HG03175 (cell line): ENCODE measurements around the gene B3GNT8.
"Not testable (repeated sequence)": the region's sequence is repeated elsewhere in the genome, so short reads cannot be mapped to it uniquely, and the experiment has no call there.

ENCODE experiments used
- ATAC-seq: cut with Tn5 transposase; IDR thresholded peaks from one replicate; pipeline ENCODE4 v1.9.1; 2021; ENCODE audit warnings: mild to moderate bottlenecking, moderate library complexity; ENCODE audit not compliant: unreplicated experiment

The B3GNT8 gene

DNA sequence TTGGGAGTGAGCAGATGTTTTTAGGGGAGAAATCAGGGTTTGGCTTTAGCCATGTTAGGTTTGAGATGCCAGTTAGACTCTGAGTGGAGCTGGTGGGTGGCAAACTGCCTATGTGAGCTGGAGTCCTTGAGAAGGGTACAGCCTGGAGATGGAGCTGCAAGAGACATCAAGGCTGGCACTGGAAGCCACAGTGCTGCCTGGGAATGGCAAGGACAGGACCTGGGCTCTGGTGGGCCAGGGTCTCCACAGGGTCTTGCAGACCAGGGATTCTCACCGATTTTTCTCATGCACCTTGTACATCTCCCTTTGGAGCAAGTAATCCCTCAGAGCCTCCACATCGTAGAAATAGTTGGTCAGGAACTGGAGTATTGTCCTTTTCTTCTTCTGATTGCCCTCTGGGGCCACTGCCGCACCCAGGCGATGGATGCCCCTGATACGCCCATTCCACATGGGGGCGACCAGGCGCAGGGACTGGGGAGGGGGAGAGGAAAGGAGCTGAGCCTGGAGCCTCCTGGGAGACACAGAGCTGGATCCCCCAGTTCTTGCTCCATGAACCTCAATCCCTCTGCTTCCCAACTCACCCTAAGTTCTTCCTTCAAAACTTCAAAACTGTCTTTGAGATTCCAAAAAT, 10.9 kb upstream of the B3GNT8 start:
- ATAC-seq: no peak

DNA sequence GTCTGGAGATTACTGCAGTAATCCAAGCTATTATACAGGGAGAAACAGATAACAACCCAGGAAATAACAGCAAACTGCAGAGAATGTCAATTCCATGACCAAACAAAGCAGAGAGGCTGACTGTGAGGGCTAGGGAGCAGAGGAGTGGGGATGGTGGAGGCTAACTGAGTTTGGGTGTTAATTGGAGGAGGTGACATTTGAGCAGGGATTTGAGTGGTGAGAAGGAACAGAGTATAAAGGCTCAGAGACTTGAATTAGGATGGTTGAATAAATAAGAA, 9.4 kb upstream of the B3GNT8 start:
- no peak for ATAC-seq

DNA sequence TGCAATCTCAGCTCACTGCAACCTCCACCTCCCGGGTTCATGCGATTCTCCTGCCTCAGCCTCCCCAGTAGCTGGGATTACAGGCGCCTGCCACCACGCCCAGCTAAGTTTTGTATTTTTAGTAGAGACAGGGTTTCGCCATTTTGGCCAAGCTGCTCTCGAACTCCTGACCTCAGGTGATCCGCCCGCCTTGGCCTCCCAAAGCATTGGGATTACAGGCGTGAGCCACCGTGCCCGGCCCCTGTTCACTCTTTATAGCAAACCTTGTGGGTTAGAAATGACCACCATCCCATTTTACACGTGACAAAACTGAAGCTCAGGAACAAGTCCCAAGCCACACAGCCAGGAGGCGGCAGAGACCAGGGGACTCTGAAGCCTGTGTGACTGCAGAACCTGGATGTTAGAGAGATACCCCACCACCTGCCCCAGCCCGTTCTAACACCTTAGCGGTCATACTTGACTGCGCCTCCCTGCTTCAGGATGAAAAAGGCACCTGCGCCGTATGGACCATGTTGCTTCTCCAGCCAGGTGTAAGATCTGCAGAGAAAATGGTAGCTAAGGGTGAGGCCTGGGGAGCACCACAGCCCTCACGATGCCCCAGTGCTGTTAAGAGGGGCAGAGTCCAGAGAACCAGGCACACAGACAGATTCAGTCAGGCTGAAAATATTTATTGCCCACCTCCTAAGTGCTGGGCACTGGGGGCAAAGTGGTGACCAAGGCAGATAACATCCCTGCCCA, 8.9 kb upstream of the B3GNT8 start:
- no peak for ATAC-seq

DNA sequence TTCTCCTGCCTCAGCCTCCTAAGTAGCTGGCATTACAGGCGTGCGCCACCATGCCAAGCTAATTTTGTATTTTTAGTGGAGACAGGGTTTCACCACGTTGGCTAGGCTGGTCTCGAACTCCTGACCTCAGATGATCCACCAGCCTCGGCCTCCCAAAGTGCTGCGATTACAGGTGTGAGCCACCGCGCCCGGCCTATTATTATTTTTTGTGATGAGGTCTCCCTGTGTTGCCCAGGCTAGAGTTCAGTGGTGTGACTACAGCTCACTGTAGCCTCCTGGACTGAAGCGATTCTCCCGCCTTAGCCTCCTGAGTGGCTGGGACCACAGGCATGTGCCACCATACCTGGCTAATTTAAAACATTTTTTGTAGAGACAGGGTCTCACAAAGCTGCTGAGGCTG, 8.2 kb upstream of the B3GNT8 start:
- ATAC-seq: not testable (repeated sequence)

DNA sequence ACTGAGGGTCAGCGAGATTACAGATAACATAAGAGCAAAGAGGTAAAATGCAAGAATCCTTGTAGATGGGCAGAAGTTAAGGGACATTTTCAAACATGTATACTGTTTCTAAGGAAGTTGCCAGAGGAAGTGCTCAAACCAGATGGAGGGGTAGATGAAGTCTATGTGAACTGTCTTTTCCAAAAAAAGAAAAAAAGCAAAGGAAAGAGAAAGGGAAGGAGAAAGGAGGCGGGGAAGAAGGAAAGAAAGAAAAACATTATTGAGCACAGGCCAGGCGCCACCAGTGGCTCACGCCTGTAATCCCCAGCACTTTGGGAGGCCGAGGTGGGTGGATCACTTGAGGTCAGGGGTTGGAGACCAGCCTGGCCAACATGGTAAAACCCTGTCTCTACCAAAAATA, 7.3 kb upstream of the B3GNT8 start:
- ATAC-seq: no peak

DNA sequence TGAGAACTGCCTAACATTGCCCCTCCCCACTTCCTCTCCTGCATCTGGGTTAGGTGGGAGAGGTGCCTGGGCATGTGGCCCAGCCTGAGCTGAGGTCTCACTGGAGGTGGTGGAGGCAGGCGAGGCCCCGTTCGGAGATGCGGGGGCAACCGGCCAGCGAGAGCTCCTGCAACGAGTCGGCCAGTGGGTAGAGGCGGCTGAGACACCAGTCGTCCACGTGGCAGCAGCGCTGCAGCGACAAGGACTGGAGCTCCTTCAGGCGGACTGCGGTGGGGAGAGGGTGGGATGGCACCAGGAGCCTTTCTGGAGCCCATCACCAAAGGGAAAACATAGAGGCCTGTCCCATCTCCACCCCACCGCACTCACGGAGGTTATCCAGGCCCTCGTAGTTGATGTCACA, 6.0 kb upstream of the B3GNT8 start:
- ATAC-seq: no peak

DNA sequence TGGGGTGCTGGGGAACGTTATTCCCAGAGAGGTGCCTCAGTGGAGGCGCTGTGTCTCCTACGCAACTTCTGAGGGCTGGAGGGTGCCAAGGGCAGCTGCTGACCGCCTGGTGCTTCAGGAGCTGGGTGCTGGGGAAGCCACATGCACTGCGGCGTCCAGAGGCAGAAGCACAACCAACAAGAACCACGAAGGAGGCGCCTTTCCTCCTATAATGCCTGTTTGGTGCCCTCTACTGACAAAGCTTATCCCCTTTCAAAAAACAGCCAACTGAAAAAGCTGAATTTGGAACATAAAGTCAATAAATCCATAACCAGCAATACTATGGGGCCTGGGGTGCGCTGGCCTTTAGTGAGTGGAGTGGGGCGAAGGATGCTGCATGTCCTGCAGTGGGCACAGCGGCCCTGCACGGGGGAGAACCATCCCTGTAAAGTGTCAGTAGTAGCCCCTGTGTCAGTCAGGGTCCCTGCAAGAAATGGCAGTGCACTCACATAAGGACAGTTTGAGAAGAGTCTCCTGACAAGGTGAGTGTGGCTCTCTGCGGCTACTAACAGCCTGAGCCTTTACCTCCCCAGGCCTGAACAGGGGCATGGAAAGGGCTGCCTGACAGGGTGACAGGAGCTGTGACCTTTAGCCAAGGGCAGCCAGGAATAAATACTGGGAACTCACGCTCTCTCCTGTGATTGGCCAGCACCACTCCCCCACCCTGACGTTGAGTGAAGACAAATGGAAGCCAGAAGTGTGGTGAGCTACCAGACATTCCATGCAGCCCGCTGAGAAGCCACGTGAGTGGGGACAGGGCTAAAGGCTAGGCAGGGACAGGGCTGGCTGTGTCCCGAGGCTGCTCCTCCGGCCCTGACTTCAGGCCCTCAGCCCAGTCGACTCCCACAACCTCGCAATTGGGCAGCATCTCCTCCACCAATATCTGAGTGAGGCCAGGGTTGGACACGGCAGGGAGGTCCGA, 4.5 kb upstream of the B3GNT8 start:
- no peak for ATAC-seq

DNA sequence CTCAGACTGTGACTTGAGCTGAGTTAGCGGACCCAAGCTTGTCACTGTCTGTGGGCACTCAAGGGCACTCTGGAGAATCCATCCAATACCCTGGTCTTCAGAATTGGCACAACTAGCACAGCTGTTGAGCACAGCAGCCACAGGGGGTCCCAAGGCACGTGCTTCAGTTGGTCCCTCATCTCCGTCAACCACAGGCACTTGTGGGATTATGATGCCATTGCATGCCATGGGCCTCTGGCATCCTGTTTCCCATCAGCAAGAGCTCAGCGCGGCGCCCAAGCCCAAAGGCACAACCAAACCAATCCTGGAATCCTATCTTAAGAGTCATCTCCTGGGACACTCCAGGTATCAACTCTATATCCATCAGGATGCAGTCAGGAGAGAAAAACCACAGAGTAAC, 3.7 kb upstream of the B3GNT8 start:
- ATAC-seq: no peak

DNA sequence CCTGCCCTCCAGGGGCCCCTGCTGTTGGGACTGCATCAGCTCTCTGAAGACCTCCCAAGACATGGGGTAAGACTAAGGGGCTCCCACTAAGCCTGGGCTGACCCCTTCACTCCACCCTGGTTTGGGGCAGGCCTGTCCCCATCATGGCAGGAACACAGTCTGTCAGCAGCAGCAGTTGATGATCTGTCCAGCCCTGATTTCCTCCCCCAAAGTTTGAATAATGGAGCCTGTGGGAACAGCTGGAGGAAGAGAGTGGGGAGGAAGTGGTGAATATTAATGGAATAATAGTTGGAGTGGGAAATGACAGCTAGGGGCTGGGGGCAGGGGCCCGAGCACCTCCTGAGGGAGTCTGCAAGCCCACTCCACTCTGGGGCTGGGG, 1.3 kb upstream of the B3GNT8 start:
- no peak for ATAC-seq

DNA sequence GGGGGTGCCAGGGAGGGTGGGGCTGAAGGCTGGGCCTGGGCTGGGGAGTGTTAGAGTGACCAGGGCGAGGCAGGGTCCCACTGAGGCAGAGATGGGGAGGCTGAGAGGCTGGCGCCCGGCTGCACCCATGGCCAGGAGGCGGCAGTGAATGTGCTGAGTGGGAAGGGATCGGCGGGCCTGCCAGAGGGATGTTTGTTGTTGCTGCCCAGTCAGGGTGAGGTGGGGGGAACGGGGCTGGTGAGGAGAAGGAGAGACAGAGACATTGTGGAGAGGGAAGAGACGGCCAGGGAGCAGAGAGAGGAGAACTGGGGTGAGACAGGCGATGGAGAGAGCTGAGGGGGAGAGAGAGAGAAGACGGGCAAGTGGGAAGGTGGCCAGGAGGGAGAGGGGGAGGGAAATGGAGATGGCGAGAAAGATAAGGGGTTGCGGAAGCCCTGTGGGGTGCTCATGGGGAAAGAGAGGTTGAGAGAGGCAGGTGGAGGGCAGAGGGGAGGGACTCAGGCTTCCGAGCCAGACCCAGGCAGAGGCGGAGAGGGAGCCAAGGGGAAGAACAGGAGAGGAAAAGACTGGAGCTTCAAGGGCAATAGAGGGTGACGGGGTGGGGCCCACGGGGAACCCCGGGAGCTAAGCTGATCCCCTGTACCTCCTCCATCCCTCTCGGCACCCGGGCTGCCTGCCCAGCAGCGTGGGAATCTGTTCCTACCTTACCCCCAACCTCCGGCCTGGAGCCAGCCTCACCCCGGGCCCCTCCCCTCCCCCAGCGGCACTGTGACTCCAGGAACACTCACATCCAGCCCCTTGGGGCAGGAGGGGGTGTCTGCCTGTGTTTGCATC, 690 bp upstream of the B3GNT8 start:
- no peak for ATAC-seq

DNA sequence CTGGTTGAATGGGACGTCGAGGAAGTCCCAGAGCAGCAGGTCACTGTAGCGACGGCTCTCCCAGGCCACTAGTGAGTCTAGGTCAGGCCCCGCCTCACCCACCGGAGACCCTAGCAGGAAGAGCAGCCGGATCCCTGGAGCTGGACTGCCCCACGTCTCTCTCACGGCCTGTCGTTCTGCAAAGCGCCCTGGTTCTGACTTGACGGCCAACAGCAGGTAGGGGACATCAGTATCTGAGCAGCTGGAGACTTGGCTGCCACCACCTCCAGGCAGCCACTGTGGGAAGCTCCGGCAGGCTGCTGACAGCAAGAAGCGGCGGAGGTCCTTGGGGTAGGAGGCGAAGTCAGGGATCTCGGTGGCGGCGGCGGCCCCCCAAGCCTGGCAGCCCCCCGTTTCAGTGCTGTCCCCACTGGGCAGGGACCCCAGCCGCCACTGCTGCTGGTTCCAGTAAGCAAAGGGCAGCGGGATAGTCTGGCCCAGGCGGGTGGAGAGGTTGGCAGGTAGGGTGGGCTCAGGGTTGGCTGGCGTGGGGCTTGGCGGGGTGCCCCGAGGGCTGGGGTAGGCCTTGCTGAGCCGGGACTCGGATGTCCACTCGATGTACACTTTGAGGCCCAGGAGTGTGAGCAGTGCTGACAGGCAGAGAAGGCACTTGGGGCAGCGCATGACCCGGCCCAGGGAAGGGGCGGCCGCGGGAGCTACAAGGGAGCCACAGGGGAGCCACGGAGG, 895 bp downstream of the B3GNT8 start:
- no peak for ATAC-seq

DNA sequence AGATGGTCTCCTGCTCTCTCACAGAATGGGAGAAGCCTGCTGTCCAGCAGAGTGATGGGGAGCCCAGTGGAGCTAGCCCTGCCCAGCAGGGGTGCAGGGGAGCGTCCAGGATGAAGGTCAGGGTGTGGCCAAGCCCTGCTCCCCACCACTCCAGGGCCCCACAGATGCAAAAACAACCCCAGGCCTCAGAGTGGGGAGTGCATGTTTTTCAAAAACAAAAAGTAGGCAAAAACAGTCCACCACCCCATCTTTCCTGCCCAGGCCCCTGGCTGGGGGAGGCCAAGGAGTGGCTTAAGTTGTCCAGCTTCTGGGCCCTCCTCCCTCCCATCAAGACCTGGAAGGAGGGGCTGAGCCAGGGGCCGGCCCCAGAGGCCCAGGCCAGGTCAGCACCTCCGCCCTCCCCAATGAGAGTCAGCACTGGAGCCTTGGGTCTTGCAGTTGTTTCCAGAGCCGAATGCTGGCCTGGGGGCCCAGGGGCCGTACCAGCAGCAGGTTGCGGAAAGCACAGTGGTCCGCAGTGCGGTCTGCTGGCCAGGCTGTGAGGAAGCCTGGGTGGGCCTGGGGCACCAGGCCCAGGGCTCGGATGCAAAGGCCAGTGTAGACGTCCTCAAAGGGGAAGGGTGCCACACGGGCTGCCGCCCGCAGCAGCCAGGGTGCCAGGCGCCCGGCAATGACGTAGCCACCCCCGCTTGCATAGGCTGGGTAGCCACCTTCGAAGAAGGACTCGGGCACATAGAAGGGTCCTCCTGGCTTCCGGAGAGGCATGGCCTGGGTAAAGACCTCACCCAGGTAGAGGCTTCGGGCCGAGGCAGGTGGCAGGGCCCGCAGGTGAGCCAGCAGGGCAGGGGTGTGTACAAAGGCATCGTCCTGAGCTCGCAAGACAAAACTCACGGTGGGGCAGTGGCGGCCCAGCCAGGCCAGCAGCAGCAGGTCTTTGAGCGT, 1.7 kb downstream of the B3GNT8 start:
- no peak for ATAC-seq

DNA sequence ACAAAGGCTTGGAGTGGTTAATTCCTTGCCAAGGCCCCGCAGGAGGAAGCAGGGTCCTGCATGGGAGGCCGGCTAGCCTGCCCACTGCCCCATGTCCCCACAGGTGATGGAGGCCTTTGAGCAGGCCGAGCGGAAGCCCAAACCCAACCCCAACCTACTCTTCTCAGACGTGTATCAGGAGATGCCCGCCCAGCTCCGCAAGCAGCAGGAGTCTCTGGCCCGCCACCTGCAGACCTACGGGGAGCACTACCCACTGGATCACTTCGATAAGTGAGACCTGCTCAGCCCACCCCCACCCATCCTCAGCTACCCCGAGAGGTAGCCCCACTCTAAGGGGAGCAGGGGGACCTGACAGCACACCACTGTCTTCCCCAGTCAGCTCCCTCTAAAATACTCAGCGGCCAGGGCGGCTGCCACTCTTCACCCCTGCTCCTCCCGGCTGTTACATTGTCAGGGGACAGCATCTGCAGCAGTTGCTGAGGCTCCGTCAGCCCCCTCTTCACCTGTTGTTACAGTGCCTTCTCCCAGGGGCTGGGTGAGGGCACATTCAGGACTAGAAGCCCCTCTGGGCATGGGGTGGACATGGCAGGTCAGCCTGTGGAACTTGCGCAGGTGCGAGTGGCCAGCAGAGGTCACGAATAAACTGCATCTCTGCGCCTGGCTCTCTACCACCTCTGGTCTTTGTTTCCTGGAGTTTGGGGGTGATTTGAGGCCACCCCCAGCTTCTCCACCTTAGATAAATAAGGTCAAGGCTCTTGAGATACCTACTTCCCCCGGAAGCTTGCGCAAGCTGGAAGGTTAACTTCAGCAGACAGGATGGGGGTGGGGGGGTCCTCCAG, 2.6 kb downstream of the B3GNT8 start:
- no peak for ATAC-seq

DNA sequence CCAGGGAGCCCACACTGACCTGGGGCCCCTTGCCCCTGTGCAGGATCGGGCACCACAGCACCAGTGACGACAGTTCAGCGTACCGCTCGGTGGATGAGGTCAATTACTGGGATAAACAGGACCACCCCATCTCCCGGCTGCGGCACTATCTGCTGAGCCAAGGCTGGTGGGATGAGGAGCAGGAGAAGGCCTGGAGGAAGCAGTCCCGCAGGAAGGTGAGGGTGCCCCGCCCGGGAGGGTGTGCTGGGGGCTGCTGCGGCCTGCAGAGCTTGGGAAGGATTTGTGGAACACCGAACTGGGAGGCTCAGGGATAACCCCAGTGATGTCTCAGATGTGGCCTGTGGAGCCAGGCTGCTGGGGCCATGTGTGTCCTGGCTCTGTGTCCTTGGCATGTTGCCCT, 4.2 kb downstream of the B3GNT8 start:
- ATAC-seq: no peak

DNA sequence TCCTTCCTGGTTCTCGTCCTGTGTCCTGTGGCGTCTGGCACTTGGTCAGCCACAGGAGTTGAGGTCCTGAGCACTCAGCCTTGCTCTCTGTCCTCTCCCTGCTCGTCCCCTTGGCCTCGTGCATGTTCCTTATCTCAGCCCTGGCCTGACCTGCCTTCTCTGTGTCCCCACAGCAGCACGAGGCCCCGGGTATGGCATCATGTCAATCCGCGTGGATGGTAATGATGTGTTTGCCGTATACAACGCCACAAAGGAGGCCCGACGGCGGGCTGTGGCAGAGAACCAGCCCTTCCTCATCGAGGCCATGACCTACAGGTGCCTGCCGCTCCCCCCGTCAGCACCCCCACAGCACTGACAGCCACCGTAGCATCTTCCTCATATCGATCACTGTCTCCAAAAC, 4.7 kb downstream of the B3GNT8 start:
- ATAC-seq: no peak

DNA sequence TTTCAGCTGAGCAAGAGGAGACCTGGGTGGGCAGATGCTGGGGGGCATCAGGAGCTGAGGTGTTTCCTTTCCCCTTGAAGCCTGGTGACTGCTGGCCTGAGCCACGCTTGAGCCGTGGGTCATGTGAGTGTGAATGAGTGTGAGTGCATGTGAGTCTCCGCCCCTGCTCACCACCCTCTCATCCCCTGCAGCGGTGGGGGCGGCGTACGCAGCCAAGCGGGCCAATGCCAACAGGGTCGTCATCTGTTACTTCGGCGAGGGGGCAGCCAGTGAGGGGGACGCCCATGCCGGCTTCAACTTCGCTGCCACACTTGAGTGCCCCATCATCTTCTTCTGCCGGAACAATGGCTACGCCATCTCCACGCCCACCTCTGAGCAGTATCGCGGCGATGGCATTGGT, 5.2 kb downstream of the B3GNT8 start:
- ATAC-seq: no peak

DNA sequence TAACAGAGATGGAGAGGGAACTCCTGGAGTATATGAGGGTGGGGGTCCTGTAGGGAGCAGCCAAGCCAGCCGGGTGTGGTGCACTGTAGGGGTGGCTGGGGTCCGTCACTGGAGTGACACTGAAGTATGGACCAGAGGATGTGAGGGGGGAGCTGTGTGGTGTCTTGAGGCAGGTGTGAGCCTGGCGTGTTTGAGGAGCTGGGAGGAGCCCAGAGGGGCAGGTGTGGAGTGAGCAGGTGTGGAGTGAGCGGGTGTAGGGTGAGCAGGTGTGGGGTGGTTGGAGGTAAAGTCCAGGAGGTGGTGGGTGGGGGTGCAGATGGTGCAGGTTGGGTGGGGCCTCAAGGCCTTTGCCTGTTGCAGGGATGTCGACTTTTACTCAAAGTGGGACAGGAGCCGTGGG, 5.9 kb downstream of the B3GNT8 start:
- ATAC-seq: no peak

DNA sequence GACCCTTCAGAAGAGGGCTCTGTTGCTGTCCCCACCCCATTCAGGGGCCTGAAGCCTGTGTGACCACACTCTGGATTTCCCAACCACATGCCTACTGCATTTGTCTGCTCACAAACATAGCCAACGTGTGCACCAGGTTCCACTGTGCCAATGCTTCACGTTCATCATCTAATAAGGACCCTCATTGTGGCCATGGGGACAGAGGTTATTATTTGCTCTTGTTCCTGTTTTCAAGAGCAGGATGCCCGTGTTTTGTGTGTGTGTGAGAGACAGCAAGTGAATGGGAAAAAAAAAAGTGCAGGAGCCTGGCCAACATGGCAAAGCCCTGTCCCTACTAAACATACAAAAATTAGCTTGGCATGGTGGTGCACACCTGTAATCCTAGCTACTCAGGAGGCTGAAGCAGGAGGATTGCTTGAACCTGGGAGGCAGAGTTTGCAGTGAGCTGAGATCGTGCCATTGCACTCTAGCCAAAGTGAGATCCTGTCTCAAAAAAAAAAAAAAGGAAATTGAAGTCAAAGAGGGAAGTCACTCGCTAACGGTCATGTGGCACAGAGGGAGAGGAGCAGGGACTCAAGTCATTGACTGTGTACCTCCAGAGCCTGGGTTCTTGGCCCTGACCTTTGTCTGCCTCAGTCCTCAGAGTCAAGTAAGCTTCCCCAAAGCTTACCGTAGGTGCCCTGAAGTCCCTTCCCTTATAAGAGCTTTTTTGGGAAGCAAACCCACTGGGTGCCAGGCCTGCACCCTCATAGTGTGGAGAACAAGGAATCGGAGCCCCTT, 6.9 kb downstream of the B3GNT8 start:
- no peak for ATAC-seq
